ENCODE results near the gene HIVEP3. TPM values are rescaled to one million over a fixed set of nuclear protein-coding genes. Genes with fewer than 3 reads are reported as not detected.

The HIVEP3 gene
- total RNA-seq, 1 experiment from 2014 or later: 3.1 TPM

DNA sequence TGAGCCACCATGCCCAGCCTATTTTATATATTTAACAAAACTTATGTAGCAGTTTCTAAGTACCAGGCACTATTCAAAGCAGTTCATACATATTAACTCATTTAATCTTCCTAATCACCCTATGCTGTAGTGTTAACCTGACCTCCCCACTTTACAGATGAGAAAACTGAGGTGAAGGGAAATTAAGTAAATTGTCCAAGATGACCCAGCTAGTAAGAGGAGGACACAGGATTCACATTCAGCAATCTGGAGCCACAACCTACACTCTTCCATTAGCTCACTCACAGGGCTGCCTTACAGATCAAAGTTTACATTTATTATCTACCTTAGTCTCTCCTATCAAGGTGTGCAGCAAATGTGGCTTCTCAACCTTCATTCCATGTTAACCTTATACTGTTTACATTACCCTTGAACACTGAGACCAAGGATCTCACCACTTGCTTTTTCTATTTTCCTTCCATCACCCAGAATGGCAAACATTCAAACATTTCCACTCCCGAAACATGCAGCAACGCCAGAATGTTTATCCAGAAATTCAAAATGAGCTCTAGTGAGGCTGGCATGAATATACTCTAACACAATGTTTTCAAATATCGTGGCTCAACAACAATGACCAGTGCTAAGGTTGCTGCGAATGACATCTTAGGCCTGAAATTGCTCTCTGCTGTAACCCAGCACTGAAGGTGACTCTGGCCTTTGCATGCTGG is 24.5 kb downstream of the HIVEP3 start:
- DNase-seq (ENCODE audit: low spot score): no peak

DNA sequence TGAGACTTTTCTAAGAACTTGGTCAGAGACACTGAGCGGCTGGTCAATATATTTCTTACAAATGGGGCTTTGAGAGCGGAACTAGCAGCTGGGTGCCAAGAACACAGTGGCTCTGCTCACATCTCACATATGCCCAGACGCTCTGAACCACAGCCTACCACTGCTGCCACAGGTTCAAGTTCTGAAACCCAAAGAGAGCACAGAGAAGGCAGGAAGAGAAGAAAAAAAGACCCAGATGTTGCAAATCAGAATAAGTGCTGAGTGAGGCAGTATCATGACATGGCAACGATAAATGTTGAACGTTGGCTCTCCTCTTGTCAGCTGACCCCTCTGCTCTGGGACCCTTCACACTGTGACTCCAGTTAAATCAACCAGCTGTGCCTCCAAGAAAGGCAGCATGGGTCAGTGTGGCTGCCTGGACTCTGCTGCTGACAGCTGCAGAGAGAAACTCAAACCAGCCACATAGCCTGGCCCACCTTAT is 26.4 kb downstream of the HIVEP3 start:
- no peak for DNase-seq (ENCODE audit: low spot score)

DNA sequence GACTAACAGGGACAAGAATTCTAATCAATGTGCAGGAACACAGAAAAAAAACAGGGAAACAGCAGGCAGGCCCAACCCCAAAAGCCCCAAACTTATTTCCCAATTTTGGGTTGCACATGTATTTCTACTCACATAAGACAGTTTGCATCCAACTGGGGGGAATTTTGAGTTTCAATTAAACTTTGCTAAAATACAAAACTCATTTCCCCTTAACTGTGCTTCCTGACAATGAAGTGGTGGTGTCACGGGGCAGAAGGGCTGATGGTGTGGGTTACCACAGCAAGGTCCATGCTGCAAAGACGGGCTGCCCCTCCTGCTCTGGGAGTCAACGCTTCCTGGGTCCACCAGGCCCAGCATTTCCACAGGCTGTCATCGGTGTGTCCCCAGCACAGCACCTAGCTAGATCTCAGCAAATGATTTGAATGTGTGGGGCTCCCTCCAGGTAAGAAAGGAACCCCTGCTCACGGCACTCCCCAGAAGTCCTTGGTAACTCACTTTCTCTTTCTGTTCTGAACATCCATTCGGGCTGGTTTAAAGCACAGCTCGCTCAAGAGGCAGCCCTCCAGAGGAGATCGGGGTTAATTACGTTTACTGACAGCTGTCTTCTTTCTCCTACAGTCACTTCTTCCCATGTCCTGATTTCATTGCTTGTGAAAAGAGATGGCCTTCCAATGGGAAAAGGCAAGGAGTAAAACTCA is 27.4 kb downstream of the HIVEP3 start:
- peak; percentile 76 for DNase-seq (ENCODE audit: low spot score)

DNA sequence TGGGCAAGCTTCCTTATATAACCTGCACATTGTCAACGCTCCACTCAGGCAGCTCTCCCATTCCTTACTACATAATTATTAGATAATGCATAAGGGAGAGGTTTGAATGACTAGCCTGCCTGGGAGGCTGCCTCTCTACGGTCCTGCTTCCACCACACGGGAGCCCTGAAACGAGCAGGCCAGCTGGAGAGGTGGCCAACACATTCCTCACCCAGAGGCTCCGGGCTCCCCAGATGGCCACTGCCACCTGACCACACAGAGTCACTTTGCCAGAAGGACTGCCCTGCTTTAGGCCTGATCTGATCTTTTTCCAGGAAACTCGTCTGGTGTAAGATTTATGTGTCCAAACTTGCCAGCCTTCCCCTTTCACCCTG is 27.9 kb downstream of the HIVEP3 start:
- peak; percentile 58 for DNase-seq (ENCODE audit: low spot score)

DNA sequence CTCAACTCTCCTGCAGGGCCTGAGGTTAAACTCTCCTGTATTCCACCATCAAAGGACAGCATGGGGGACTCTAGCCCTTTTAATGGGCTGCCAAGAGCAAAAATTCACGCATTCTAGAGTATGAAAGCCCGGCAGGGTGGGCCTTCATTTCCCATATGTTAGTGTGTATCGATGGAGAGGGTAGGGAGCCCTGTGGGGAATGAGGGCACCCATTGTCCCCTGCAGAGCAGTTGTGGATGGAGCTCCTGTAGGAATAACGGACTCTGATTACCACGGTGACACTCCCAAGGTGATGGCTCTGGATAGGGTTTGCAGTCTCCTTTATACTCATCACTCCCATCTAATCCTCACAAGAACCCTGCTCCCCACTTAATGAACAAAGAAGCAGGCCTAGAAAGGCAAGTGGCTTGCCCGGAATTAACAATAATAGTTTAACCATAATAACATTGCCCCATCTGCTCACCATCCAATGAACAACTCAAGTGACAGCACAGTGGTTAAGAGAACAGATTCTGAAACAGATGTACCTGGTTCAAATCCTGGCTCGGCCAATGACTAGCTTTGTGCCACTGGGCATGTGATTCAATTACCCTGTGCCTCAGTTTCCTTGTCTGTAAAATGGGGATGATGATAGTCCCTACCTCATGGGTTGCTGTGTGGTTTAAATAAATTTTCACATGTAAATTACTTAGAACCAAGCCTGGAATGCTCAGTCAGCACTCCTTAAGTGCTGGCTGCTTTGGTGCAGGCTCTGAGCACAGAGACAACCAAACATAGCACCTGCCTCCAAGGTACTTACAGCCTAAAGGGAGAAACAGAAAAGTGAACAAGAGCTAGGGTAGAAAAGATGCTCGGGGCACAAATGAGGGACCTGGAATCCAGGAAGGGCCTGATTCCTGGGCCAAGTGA is 29.0 kb downstream of the HIVEP3 start:
- no peak for DNase-seq (ENCODE audit: low spot score)

DNA sequence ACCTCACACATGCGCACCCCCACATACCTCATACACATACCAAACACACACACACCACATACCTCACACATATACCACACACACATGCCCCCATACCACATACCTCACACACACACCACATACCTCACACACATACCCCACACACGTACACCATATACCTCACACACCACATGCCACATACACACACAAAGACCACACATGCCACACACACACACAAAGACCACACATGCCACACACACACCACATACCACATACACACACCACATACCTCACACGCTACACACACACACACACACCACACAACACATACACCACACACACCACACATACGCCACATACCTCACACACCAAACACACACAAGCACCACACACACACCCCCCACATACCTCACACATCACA is 30.0 kb downstream of the HIVEP3 start:
- DNase-seq (ENCODE audit: low spot score): no peak

DNA sequence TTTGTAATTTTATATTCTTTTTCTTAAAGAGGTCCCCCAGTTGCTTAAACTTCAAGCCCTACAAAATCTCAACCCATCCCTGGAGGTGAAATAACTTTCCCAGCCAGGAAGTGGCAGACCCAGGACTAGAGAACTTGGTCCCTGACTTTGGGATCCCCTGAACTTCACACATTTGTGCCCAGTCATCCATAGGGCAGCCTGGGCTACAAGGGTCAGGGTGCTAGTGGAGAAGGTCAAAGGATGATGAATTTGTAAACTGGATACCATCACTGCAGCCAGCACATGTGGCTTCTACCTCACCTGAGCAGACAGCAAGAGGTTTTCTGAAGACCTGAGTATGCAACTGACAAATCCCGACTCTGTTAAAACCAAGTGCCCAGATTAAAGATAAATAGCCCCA is 31.4 kb downstream of the HIVEP3 start:
- no peak for DNase-seq (ENCODE audit: low spot score)

DNA sequence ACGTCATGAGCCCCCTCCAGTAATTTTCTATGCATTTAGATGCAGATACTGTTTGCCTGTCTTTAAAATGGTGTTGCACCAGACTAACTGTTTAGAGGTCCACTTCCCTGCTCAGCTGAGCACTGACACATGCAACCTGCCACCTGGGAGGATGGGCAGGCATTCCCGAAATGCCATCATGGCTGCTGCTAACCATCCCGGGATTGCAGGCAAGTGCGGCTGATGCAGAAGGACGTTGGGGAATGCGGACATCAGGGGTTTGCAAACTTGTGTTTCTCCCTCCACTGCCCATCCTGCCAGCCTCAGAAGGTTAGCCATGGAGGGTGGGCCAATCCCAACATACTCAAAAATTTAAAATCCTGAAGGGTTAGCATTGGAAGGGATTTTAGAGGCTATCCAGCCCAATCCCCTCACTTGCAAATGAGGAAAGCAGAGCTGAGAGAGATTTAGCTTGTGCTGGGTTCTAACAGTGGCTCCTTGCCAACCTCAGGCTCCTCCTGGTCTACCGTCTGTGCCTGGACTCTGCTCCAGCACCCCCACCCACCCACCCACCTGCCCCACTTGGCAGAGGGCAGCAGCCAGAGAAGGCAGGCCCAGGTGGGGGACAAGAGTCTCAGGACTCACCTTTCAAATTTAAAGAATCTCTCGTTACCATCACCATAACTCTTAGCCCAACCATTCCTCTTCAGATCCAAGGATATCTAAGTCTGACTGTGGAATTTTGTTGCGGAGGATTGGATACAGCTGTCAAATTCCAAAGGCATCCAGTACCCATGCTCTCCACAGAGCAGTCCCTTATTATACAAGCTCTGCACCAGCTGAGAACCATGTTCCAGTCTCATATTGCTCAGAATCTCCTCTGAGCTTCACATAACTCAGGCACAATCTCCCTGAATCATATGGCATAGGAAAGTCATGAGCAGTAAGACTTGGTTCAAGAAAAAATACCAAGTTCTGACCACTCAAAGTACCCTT is 34.2 kb downstream of the HIVEP3 start:
- DNase-seq (ENCODE audit: low spot score): no peak

DNA sequence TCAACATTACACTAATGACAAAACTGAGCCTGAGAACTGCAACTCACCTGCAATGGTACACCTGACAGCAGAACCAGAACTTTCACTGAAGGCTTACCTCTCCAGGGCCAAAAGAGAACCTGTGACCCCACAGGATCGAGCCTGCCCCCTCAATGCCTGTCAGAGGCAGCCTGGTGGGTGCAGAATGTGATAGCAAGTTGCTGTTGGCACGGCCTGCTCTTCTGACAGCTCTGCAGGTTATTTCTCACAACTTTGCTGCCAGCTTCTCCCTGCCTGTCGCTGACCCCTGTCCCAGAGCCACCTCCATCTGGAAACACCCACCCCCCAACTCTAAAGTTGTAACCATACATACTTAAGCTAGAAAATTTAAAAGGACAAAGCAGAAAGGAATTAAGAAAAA is 35.2 kb downstream of the HIVEP3 start:
- DNase-seq (ENCODE audit: low spot score): no peak

DNA sequence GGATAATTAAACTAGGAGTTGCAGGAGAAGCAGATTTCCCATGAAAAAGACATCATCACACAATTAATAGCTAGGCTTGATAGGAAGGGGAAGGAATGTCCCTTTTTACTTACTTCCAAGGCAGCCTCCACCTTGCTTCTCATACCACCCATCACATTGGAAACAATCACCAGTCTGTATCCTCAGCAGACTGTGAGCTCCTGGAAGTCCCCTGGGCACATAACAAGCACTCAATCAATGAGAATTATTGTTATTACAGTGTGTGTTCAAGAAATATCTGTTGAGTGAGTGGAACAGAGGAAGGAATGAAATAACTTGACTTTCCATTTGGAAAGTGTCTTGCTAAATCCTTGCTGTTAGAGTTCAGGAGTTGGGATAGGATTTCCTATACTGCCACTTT is 36.2 kb downstream of the HIVEP3 start:
- DNase-seq (ENCODE audit: low spot score): no peak

DNA sequence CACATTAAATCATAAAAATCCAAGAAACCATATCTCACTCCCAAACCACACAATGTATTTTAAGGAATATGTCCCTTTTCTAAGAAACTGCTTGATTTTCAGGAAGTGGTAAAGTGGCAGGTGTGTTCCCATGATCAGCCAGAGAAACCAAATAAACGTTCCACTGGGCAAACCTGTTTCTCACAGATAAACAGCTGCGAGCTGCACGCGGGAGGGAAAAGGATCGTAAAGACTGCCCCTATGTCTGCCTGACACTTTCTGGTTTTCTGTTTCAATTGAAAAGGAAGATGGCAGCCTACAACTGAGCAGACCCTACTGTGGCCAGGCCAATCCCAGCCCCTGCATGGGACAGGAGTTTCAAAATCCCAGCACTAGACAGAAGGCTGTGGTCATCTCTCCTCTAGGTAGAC is 36.6 kb downstream of the HIVEP3 start:
- no peak for DNase-seq (ENCODE audit: low spot score)

DNA sequence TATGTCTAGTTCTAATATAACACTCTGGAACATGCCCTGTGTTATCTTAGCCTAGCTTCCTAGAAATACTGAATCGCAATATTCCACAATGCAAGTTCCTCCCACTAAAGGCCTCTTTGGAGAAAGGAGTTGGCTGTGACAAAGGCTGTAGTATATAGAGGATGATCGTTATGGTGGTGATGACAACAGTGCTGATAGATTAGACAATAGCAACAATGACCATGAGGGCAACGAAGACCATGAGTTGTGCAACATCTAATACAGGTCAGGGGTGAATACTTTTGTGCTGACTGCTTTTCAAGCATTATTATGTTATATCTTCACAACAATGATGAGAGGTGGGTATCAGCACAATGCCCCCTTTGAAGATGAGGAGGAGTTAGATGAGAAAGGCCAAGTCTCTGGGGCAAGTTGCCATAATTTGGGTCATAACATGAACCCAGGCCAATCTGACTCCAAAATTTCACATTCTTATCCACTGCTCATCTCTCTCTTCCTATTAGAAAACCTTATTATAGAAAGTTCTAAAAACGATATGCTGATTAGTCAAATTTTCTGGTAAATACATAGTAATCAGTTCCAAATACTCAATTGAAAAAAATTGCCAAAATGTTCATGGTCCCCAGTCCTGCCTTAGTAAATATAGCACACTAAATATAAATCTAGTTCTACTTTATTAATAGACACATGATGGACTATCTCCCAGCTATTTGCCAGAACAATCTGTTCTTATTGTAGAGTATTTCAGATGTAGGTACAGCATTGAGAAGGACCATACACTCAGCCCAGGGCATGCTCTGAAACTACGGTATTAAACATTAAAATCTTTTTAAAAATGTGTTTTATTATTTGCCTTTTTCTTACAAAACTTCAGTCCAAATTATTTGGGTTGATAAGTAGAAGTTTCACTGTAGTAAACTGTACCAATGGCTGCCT is 37.5 kb downstream of the HIVEP3 start:
- no peak for DNase-seq (ENCODE audit: low spot score)

DNA sequence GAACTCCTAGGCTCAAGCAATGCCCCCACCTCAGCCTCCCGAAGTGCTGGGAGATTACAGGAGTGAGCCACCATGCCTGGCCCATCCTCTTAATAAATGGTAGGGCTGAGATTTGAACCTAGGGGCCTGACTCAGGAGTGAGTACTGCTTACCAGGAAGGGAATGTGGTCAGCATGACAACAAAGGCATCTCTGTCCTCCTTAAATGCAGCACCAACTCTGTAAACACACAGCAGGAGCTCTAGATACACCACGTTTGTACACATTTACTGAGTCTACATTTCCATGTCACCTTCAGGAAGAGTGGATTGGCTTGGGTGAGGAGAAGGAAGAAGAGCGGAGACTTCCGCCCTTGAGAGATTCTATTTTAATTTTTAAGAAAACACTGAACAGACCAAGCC is 38.5 kb downstream of the HIVEP3 start:
- peak; percentile 64 for DNase-seq (ENCODE audit: low spot score)

DNA sequence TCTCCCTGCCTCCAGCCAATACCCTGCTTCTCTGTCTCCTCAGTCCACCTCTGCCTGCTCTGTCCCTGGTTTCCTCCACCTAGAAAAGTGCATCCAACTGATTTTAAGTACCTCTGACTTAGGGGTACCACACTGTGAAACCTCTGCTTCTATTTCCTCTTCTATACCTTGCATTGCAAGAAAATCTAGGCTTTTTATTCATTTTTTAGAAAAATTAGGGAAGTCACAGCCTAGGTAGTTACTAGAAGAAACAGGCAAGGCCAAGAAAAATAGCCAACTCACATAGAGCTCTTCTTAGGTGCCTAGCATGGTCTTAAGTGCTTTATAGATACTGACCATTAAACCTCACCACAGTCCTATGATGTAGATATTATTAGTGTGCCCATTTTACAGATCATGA is 39.1 kb downstream of the HIVEP3 start:
- no peak for DNase-seq (ENCODE audit: low spot score)

DNA sequence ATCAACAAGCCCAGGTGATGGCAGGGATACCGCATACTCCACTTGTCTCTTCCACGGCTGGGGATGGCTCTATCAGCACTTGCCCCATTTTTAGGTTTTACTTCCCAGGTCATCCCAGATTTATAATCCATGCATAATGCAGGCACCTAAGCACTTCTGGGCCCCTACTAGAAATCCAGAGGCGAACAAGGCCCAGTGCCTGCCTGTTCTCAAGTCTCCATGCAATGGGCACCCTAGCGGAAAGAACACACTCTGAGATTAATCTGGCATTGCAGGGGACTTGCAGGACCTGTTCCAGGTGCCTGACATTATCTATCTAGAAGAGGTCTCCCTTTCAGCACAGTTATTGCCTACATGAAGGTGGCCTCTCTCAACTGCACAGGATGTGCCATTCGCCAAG is 39.8 kb downstream of the HIVEP3 start:
- no peak for DNase-seq (ENCODE audit: low spot score)

DNA sequence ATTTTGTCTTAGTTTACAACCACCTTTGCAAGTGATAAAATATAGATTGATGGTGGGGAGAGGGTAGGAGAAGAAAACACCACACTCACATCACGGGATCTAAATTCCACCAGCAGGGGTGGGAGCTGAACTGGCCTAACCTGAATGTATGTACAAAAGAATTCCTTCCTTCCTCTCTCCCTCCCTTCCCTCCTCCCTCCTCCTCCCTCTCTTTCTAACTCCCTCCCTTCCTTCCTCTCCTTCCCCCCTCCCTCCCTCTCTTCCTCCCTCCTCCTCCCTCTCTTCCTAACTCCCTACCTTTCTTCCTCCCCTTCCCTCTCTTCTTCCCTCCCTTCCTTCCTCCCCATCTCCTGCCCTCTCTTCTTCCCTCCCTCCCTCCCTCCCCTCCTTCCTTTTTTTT is 40.2 kb downstream of the HIVEP3 start:
- DNase-seq (ENCODE audit: low spot score): no peak

DNA sequence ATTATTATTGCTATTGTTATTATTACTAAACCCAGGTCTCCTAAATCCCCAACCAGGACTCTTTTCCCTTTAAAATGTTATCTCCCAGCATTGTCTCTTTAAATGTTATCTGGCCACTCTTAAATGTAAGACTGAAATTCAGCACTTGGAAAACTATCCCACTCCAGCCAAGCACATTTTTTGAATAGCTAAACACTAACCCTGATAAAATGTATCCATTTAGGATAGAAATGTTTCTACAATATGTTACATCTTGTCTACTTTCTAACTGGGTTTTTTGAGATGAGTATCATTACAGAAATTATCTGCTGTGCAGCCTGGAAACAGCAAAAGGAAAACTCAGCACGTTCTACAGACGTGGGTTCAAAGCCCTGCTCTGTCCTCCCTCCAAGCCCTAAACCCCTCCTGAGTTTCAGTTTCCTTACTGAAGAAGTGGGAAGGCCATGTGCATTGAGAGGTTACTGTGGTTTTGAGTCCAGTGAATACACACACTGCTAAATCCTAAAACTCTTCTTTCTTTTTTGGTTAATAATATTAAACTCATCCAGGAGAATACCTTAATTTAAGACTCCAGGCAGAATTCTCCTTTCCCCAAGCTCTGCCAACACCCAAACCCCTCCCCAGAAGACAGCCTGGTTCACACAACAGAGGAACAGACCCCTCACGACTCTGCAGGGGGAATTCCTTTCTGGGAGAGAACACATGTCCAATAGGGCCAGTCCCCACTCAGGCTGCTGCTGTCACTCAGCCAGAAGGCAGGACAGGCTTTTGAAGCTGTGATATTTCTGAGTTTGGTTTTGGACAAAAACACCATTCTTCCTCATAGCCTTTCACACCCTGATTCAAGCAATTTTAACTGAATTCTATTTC is 41.9 kb downstream of the HIVEP3 start:
- no peak for DNase-seq (ENCODE audit: low spot score)

DNA sequence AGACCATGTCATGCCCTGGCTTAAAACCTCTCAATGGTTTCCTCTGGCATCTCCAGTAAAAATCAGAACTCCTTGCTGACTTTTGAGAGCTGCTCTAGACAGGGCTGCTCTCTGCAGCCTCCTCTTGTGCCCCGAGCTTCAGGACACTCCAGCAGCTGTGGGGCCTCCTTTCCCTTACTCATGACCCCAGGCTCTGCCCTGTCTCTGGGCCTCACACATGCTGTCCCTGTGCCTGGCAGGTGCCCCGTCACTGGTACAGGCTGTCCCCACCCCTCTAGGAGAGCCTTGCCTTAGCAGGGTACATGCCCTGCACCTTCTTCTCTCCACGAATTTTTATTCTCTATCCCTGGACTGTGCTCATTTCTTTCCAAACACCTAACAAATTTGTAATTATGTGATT is 43.2 kb downstream of the HIVEP3 start:
- DNase-seq (ENCODE audit: low spot score): no peak

DNA sequence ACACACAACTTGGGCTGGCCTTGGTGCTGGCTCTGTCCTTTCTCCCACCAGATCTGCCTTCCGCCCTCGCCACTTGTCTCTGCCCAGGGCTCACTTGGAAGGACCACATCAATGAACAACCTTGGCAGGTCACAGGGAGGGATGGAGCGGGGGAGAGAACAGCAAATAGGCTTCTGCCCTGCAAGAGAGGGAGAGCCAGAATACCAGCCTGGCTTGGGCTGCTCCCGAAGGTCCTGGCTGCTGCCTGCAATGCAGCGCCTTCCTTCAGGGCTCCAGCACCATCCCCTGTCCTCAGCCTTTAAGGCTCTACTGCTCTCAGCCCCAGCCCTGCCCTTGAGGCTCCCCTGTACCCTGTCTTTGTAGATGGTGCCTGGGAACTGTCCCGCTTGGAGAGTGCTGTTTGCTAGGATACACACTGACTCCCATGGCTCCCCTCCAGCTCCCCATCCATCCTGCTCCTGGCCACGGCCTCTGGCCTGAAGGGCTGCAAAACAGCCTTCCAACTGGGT is 43.8 kb downstream of the HIVEP3 start:
- DNase-seq (ENCODE audit: low spot score): no peak
